Caco-2 (cell line): ENCODE measurements around the gene TMEM186. TPM values are rescaled to one million over a fixed set of nuclear protein-coding genes. Genes with fewer than 3 reads are reported as not detected.

Source experiments
- BruUV-seq: library from RNA; stranded (reverse); fragments of 400-500 nt; replicated peaks from 2 replicates; lab custom pipeline; 2021; lab: Mats Ljungman, UMichigan
- CTCF ChIA-PET: fragments of 300-600 bp; sonication (Branson Sonifier 250); formaldehyde crosslinking; loops from one replicate; lab custom pipeline; 2022; ENCODE audit warnings: antibody characterized with exemption; lab: Charles Lee
- POLR2A ChIA-PET: fragments of 300-600 bp; sonication (Branson Sonifier 250); formaldehyde crosslinking; loops from one replicate; lab custom pipeline; 2022; ENCODE audit warnings: antibody characterized with exemption; lab: Charles Lee
- DNase-seq, 2 experiments: peaks; one replicate each; pipeline versions ENCODE4 v3.0.0 to v3.0.0-alpha.2; 2020 to 2022
- H3K27me3 ChIP-seq: replicated peaks from 2 replicates; pipeline ENCODE4 v1.6.0; 2011; ENCODE audit warnings: low read length; ENCODE audit not compliant: control insufficient read depth, insufficient read depth
- H3K36me3 ChIP-seq: 2 replicates; pipeline ENCODE4 v1.5.1; 2011; ENCODE audit warnings: low read length; ENCODE audit not compliant: control insufficient read depth, insufficient read depth
- H3K4me1 ChIP-seq: fragments of 250-450 bp; sonication (Bioruptor Pico); 2 replicates; pipeline ENCODE4 v1.5.1; 2020; ENCODE audit warnings: mild to moderate bottlenecking
- H3K4me3 ChIP-seq: 2 replicates; pipeline ENCODE4 v1.5.1; 2011; ENCODE audit warnings: low read depth, mild to moderate bottlenecking, control low read depth, low read length
- H3K9me3 ChIP-seq: fragments of 250-450 bp; sonication (Bioruptor Pico); 2 replicates; pipeline ENCODE4 v1.5.1; 2020; ENCODE audit warnings: mild to moderate bottlenecking, moderate library complexity
- H3K27ac Mint-ChIP-seq: one replicate; pipeline ENCODE4 v1.8.0; 2022; ENCODE audit warnings: mixed read lengths; ENCODE audit not compliant: unreplicated experiment
- H3K27me3 Mint-ChIP-seq: one replicate; pipeline ENCODE4 v1.8.0; 2022; ENCODE audit warnings: mixed read lengths; ENCODE audit not compliant: insufficient read depth, unreplicated experiment
- H3K36me3 Mint-ChIP-seq: one replicate; pipeline ENCODE4 v1.8.0; 2022; ENCODE audit warnings: mild to moderate bottlenecking, mixed read lengths; ENCODE audit not compliant: insufficient read depth, unreplicated experiment
- H3K4me1 Mint-ChIP-seq: one replicate; pipeline ENCODE4 v1.8.0; 2022; ENCODE audit warnings: low read depth, mixed read lengths; ENCODE audit not compliant: unreplicated experiment
- H3K4me3 Mint-ChIP-seq: one replicate; pipeline ENCODE4 v1.8.0; 2022; ENCODE audit warnings: mild to moderate bottlenecking, moderate library complexity, mixed read lengths; ENCODE audit not compliant: unreplicated experiment
- H3K9me3 Mint-ChIP-seq: one replicate; pipeline ENCODE4 v1.8.0; 2022; ENCODE audit warnings: mixed read lengths; ENCODE audit not compliant: unreplicated experiment
- intact Hi-C: fragments of 100-400 bp; cut with micrococcal nuclease; formaldehyde crosslinking; loops from one replicate; pipeline ENCODE4 v1.10.0; 2022; ENCODE audit not compliant: unreplicated experiment
- total RNA-seq: library from RNA; stranded (reverse); gene quantifications from 2 replicates; pipeline ENCODE4 v1.2.3, GENCODE V29; 2022
- TF ChIP-seq, protein P1 (sequence below), 2 experiments: fragments of 200-600 bp in 1 of 2; IDR thresholded peaks; 1 replicate in 1 of 2; 2 replicates in 1 of 2; pipeline versions ENCODE4 v1.5.1 to v1.8.0; 2011 to 2022; ENCODE audit warnings: antibody characterized with exemption in 1 of 2, control low read depth in 1 of 2, inconsistent platforms in 1 of 2, low read depth in 1 of 2, low read length in 1 of 2, mild to moderate bottlenecking in 1 of 2, moderate library complexity in 1 of 2; ENCODE audit not compliant: insufficient read depth in 1 of 2, severe bottlenecking in 1 of 2, unreplicated experiment in 1 of 2

The TMEM186 gene
- total RNA-seq, 1 experiment from 2014 or later: 11.9 TPM

DNA sequence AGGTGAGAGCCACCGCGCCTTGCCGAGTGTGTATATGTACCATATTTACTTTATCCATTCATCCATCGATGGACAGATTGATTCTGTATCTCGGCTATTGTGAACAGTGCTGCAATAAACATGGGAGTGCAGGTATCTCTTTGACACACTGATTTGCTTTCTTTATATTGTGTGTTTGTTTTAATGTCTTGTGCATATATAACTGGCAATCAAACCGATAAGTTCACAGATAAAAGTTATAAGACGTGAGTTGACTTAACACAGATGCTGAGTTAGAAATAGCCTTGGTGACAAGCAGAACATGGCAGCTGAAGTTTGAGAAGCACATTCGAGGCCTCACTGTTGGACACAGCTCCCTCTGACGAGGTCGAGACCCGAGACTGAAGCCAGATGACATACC is 23.2 kb downstream of the TMEM186 start:
- DNase-seq: no peak
- H3K4me3 Mint-ChIP-seq: no peak overlapping the region
- no peaks in the 10 kb centered on the region for H3K4me1 ChIP-seq
- intact Hi-C loops: no loop called here
- no peaks in the 10 kb centered on the region for H3K9me3 ChIP-seq
- H3K9me3 Mint-ChIP-seq: no peaks in the 10 kb centered on the region
- no peaks in the 10 kb centered on the region for H3K27me3 Mint-ChIP-seq
- no peak overlapping the region for H3K4me3 ChIP-seq
- ChIA-PET POLR2A (no interaction called here), CTCF (no interaction called here)
- H3K4me1 Mint-ChIP-seq: no peaks in the 10 kb centered on the region
- TF ChIP-seq, protein P1, sequence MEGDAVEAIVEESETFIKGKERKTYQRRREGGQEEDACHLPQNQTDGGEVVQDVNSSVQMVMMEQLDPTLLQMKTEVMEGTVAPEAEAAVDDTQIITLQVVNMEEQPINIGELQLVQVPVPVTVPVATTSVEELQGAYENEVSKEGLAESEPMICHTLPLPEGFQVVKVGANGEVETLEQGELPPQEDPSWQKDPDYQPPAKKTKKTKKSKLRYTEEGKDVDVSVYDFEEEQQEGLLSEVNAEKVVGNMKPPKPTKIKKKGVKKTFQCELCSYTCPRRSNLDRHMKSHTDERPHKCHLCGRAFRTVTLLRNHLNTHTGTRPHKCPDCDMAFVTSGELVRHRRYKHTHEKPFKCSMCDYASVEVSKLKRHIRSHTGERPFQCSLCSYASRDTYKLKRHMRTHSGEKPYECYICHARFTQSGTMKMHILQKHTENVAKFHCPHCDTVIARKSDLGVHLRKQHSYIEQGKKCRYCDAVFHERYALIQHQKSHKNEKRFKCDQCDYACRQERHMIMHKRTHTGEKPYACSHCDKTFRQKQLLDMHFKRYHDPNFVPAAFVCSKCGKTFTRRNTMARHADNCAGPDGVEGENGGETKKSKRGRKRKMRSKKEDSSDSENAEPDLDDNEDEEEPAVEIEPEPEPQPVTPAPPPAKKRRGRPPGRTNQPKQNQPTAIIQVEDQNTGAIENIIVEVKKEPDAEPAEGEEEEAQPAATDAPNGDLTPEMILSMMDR (IDR thresholded peaks at IDR 0.05; ENCODE audit: insufficient read depth in 1 of 2, low read depth in 1 of 2, low read length in 1 of 2, severe bottlenecking in 1 of 2, unreplicated experiment in 1 of 2): no peak
- H3K27me3 ChIP-seq: no peaks in the 10 kb centered on the region
- H3K36me3 Mint-ChIP-seq: peaks cover 11% of the 10 kb centered on the region
- no peaks in the 10 kb centered on the region for H3K36me3 ChIP-seq
- BruUV-seq: no TSS peak
- no peak overlapping the region for H3K27ac Mint-ChIP-seq

DNA sequence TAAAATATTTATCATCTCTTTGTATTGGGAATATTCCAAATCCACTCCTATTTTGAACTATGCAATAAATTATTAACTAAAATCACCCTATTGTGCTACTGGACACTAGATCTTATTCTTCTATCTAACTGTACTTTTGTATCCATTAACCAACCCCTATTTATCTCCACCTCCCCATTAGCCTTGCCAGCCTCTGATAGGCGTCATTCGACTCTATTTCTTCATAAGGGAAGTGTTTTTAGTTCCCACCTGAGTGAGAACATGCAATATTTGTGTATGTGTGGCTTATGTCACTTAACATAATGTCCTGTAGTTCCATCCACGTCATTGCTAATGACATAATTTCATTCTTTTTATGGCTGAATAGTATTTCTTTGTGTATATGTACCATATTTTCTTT is 23.9 kb downstream of the TMEM186 start:
- peaks cover 11% of the 10 kb centered on the region for H3K36me3 Mint-ChIP-seq
- H3K4me3 Mint-ChIP-seq: no peak overlapping the region
- TF ChIP-seq, protein P1 (IDR thresholded peaks at IDR 0.05; ENCODE audit: insufficient read depth in 1 of 2, low read depth in 1 of 2, low read length in 1 of 2, severe bottlenecking in 1 of 2, unreplicated experiment in 1 of 2): no peak
- no peak overlapping the region for H3K27ac Mint-ChIP-seq
- no peaks in the 10 kb centered on the region for H3K4me1 Mint-ChIP-seq
- ChIA-PET CTCF (no interaction called here), POLR2A (no interaction called here)
- H3K9me3 Mint-ChIP-seq: no peaks in the 10 kb centered on the region
- H3K27me3 Mint-ChIP-seq: no peaks in the 10 kb centered on the region
- H3K4me3 ChIP-seq: no peak overlapping the region
- no peak for DNase-seq
- no peaks in the 10 kb centered on the region for H3K9me3 ChIP-seq
- no peaks in the 10 kb centered on the region for H3K27me3 ChIP-seq
- no TSS peak for BruUV-seq
- intact Hi-C loops: no loop called here
- no peaks in the 10 kb centered on the region for H3K4me1 ChIP-seq
- H3K36me3 ChIP-seq: no peaks in the 10 kb centered on the region

DNA sequence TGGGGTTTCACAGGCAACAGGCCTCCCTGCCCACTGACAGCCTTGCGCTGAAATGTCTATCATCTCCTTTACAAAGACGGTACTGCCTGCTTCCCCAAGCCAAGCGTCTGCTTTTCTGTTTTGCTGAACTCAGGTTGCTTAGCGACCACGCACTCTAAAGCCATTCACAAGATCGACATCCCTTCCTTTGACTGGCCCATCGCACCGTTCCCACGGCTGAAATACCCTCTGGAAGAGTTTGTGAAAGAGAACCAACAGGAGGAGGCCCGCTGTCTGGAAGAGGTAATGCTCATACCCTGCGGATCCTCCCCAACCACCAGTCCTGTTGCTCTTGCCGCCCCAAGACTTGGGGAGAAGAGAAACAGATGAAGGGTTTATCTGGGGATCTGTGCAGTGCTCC is 28.7 kb downstream of the TMEM186 start:
- intact Hi-C loops: no loop called here
- Mint-ChIP-seq H3K4me3 (no peak overlapping the region), H3K4me1 (no peaks in the 10 kb centered on the region), H3K27ac (no peak overlapping the region), H3K27me3 (no peaks in the 10 kb centered on the region), H3K36me3 (no peaks in the 10 kb centered on the region), H3K9me3 (no peaks in the 10 kb centered on the region)
- H3K4me1 ChIP-seq: no peaks in the 10 kb centered on the region
- H3K36me3 ChIP-seq: no peaks in the 10 kb centered on the region
- DNase-seq: no peak
- TF ChIP-seq, protein P1 (IDR thresholded peaks at IDR 0.05; ENCODE audit: insufficient read depth in 1 of 2, low read depth in 1 of 2, low read length in 1 of 2, severe bottlenecking in 1 of 2, unreplicated experiment in 1 of 2): no peak
- ChIA-PET CTCF (no interaction called here), POLR2A (no interaction called here)
- no TSS peak for BruUV-seq
- no peaks in the 10 kb centered on the region for H3K27me3 ChIP-seq
- H3K9me3 ChIP-seq: no peaks in the 10 kb centered on the region
- H3K4me3 ChIP-seq: no peak overlapping the region
